Stimulated activated CD4-positive, alpha-beta T cell treated with anti-CD3 and anti-CD28 coated beads, Interleukin-12 subunit alpha, Interleukin-12 subunit beta, amount 100 ng/mL, for 48 hours (primary cell): ENCODE data around the gene ATP9A.
"Not testable (repeated sequence)": the region's sequence is repeated elsewhere in the genome, so short reads cannot be mapped to it uniquely, and the experiment has no call there.

Source experiments
- DNase-seq, 3 donors: peaks; one replicate each; pipeline ENCODE4 v3.0.0-alpha.2; 2020; ENCODE audit warnings: low read depth in 2 of 3, low spot score in 1 of 3

The ATP9A gene

GRCh38 chr20:51753220-51753619 lies 15.0 kb downstream of the ATP9A start:
- DNase-seq = not testable (repeated sequence)

DNA sequence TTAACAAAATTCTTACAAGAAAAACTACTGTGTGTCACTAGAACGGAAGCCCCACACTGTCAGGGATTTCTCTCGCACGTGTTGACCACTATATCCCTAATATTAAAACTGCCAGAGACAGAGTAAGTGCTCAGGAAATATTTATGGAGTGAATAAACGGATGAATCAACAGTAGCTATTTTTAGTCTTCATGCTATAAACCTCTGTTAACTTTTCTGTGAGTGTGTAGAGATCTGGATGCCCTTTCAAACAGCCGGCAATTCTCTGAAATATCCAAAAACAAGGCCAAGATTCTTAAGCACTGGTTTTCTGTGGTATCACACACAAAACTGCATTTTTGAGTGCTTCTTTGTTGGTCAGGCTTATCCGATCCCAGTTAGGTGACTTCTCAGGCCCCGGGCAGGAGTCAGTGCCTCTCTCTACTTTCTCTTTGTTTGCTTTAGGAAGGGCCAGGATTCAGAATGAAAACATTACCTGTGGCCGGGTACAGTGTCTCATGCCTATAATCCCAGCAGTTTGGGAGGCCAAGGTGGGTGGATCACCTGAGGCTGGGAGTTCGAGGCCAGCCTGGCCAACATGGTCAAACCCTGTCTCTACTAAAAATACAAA lies 15.7 kb downstream of the ATP9A start:
- DNase-seq = no peak

DNA sequence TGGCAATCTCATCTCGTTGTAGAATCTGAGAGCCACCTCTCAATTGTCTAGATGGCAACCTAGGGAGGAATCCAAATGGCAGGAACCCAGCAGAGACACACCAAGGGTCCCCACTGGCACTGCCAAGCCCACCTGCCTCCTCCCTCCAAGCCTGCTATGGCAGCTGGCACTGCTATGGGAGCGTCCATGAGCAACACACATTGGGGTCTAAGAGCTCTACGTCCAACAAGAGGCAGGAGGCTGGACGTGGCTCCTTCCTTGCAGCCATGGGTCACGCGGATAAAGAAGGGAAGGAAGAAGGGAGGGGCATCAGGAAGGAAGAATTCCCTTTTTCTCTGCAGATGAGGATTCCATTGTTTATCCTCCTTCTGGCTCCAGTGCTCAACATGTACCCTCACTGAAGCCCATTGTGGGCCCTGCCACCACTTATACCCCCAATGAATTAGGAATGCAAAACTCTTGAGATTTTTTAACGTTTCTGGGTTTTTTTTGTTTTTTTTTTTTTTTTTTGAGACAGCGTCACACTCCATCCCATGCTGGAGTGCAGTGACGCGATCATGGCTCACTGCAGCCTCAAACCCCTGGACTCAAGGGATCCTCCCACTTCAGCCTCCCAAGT lies 17.3 kb downstream of the ATP9A start:
- DNase-seq = no peak

DNA sequence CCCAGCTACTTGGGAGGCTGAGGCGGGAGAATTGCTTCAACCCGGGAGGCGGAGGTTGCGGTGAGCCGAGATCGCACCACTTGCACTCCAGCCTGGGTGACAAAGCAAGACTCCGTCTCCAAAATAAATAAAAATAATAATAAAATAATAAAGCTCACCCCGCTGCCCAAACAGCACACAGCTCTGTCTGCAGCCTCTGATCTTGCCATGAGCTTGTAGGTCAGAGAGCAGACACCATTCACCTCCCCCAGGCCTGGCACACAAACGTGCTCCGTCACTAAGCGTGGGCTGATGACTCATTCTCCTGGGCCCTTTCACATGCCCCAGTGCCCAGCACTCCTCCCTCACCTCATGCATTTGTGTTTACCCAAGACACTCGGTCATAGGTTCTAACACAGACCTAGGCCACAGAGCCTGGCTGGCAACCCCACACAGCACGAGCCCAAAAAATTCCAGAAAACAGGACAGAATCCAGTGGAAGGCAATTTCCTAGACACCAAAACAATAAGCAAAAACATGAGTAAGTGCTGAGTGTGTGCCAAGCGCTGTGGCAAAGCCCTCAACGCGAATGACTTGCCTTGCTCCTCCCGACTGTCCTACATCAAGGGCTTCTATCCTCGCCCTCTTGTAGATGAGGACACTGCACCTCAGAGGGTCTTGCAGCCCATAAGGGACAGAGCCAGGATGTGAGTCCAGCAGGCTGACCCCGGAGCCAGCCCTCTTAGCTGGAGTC lies 18.0 kb downstream of the ATP9A start:
- peak; percentile 8 to 30 (median 11) for DNase-seq

DNA sequence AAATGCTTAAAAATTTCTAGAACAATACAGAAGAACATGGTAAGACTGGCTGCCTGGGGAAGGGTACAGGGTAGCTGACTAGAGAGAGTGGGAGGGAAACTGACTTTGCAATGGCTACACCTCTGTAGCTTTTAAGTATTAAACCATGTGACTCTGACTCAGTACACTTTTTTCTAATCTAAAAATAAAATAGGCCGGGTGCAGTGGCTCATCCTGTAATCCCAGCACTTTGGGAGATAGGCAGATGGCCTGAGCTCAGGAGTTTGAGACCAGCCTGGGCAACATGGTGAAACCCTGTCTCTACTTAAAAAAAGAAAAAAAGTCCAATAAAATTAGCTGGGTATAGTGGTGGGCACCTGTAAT lies 18.5 kb downstream of the ATP9A start:
- no peak for DNase-seq

GRCh38 chr20:51747182-51747911 lies 20.8 kb downstream of the ATP9A start:
- no peak for DNase-seq

DNA sequence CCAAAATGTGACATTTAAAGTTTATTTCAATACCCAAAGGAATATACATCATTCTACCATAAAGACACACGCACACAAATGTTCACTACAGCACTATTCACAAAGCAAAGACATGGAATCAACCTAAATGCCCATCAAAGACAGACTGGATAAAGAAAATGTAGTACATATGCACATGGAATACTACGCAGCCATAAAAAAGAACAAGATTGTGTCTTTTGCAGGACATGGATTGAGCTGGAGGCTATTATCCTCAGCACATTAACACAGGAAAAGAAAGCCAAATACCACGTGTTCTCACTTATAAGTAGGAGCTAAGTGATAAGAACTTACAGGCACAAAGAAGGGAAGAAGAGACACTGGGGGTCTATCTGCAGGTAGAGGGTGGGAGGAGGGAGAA lies 22.4 kb downstream of the ATP9A start:
- DNase-seq = no peak

DNA sequence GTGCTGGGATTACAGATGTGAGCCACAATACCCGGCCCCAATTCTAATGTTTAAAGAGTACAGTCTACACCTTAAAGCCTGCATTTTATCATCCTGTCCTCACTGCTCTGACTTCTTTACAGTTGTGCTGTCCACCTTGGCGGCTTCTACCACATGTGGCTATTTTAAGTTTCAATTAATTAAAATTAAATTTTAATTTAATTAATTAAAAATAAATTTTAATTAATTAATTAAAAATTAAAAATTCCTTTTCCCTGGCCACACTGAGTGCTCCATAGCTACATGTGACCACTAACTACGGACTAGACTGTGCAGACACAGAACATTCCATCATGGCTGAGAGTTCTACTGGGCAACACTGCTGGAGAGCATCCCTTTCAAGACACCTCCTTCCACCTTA lies 27.4 kb downstream of the ATP9A start:
- DNase-seq = no peak

- not testable (repeated sequence) for DNase-seq
These were observed 27.9 kb downstream of the ATP9A start for GRCh38 chr20:51740308-51740707.

GRCh38 chr20:51739722-51740249 lies 28.4 kb downstream of the ATP9A start:
- no peak for DNase-seq

DNA sequence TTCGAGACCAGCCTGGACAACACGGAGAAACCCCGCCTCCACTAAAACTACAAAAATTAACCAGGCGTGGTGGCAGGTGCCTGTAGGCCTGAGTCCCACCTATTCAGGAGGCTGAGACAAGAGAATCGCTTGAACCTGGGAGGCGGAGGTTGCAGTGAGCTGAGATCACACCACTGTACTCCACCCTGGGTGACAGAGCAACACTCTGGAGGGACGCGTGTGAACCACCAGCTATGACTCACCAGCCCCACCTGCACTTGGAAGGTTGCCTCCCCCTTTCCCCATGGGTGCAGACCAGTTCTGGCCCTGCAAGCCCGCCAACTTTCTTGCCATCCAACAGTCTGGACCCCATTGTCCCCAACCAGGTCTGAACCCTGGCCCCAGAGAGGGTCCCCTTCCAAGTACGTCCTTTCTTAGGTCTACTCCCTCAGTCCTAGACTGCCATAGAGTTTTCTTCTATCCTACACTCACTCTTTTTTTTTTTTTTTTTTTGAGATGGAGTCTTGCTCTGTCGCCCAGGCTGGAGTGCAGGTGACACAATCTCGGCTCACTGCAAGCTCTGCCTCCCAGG lies 29.2 kb downstream of the ATP9A start:
- no peak for DNase-seq

DNA sequence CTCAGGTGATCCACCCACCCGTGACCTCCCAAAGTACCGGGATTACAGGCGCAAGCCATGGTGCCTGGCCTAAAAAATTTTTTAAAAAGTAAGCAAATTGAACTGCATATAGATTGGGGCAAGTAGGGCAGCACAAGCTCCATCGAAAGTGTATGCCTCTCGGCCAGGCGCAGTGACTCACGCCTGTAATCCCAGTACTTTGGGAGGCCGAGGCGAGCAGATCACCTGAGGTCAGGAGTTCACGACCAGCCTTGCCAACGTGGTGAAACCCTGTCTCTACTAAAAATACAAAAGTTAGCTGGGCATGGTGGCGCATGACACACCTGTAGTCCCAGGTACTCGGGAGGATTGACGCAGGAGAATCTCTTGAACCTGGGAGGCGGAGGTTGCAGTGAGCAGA lies 29.9 kb downstream of the ATP9A start:
- DNase-seq = not testable (repeated sequence)

GRCh38 chr20:51736947-51737346 lies 31.2 kb downstream of the ATP9A start:
- DNase-seq = no peak

- DNase-seq = no peak
These were observed 32.2 kb downstream of the ATP9A start for GRCh38 chr20:51735728-51736600.

DNA sequence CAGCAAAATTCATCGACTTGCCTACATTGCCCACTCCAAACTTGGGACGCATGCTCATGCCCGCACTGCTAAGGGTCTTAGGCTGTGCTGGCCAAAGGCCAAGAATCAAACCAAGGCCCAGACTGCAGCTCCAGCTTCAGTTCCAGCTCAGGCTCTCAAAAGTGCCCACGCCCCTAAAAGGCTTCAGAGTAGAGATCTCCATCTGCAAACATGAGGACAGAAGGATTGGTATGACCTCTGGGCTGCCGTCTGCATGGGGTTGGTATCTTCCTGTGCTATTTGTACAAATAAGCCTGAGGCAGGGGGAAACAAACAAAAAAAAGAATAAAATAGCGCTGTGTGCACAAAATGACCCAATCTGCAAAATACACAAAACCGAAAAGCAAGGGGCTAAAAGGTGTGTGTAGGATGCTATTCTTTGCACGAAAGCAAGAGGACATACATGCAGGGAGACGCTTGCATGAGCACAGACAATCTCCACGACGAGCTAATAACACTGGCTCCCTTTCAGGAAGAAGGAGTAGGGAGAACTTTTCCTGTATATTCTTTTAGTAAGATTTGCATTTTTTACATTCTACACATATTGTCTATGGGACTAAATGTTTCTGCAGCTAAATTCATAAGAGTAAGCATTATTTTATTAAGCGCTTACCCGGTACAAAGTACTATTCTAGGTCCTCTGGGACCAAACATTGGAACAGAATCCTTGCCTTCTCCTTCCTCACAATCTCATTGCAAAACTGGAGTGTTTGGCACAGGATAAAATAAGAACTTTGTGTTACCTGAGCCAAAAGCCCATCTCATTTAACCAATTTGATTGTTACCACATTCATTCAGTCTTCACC lies 33.1 kb downstream of the ATP9A start:
- DNase-seq = no peak

GRCh38 chr20:51733070-51733469 lies 35.1 kb downstream of the ATP9A start:
- no peak for DNase-seq

DNA sequence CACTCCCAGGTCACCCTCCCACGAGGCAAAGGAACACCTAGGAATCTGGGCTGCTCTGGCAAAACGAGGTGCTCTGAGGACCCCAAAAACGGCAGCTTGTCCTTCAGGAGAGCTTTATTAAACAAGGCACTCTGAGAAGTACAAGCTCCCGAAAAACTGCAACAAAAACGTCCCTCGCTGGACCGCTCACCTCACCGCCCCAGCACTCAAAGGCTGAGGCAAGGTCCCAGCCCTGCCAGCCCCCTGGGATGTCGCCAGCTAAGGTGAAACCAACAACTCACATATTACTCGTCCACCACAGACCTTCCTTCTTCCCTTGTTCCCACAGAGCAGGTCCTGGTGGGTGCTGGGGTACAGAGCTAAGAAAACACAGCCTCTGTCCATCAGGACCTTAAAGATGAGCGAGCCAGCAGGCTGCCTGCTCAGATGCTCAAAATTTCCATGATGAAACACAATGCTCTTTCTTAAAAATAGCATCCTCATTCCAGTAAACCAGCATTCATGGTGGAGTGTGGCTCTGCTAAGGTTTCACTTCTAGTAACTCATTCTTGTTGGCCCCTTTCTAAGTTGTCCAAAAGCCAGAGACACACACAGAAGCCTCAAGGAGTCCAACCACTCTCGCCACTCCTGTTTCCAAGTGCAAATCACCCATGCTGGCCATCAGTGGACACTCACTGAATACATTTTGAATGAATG lies 35.9 kb downstream of the ATP9A start:
- DNase-seq = peak in 1 of 3 donors; percentile 2

GRCh38 chr20:51731731-51732095 lies 36.5 kb downstream of the ATP9A start:
- no peak for DNase-seq

DNA sequence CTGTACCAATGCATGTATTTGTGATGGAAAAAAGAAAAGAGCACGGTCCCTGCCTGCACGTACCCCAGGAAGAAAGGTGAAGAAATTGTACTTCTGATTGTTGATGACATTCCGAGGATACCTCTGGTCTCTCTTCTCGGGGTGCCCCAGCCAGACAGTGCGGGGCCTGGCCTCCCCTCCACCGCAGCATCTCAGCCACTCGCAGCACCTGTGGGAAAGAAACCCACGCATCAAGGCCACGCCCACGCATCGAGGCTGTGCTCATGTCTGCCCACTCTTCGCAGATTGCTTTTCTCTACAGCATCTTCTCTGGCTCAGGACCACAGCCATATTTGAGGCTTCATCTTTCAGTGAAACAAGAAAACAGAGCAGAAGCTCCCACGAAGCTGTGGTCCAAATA lies 38.4 kb downstream of the ATP9A start:
- no peak for DNase-seq
